ENCODE measurements around the gene MYCT1. TPM values are rescaled to one million over a fixed set of nuclear protein-coding genes. Genes with fewer than 3 reads are reported as not detected.

Gene MYCT1
- total RNA-seq, 1 donor from 2014 or later, result 0.61 TPM

GRCh38 chr6:152673236-152673635, 24.5 kb upstream of the MYCT1 start:
- H3K9me3 Mint-ChIP-seq (ENCODE audit: unreplicated experiment), result peaks cover 2% of the 10 kb centered on the region
- no peaks in the 10 kb centered on the region for H3K27me3 Mint-ChIP-seq (ENCODE audit: low read depth, unreplicated experiment)
- H3K27ac Mint-ChIP-seq (ENCODE audit: unreplicated experiment), result no peak overlapping the region
- H3K4me3 Mint-ChIP-seq (ENCODE audit: unreplicated experiment), result no peak overlapping the region
- Histone ChIP-seq H3K27ac (ENCODE audit: low read depth, low read length) (no peak overlapping the region), H3K9me3 (ENCODE audit: insufficient read depth, low read depth, low read length) (no peaks in the 10 kb centered on the region), H2AFZ (ENCODE audit: low read depth, low read length) (no peak overlapping the region), H3K36me3 (ENCODE audit: insufficient read depth, low read length) (no peaks in the 10 kb centered on the region), H3K27me3 (ENCODE audit: insufficient read depth, low read length) (no peaks in the 10 kb centered on the region), H3K4me1 (ENCODE audit: insufficient read depth, low read length) (no peaks in the 10 kb centered on the region), H3K4me3 (ENCODE audit: insufficient read depth, low read depth, low read length) (no peak overlapping the region), H3K79me2 (ENCODE audit: insufficient read depth, low read length) (no peaks in the 10 kb centered on the region), H4K20me1 (ENCODE audit: insufficient read depth, low read length) (no peaks in the 10 kb centered on the region), H3K9ac (ENCODE audit: low read length) (no peak overlapping the region), H3K4me2 (ENCODE audit: low read length) (no peak overlapping the region)
- no peaks in the 10 kb centered on the region for H3K36me3 Mint-ChIP-seq (ENCODE audit: low read depth, unreplicated experiment)
- FAIRE-seq (no peak), DNase-seq (ENCODE audit: low read depth) (no peak)
- H3K4me1 Mint-ChIP-seq (ENCODE audit: low read depth, unreplicated experiment), result peaks cover 5% of the 10 kb centered on the region
- TF ChIP-seq EZH2 (IDR thresholded peaks at IDR 0.05; ENCODE audit: insufficient read depth, low read length), result no peak
- TF ChIP-seq CTCF (IDR thresholded peaks at IDR 0.05; ENCODE audit: insufficient read depth, low read depth, low read length), result no peak

- peaks cover 2% of the 10 kb centered on the region for H3K9me3 Mint-ChIP-seq (ENCODE audit: unreplicated experiment)
- no peak overlapping the region for H3K4me3 Mint-ChIP-seq (ENCODE audit: unreplicated experiment)
- H3K4me1 Mint-ChIP-seq (ENCODE audit: low read depth, unreplicated experiment), result no peaks in the 10 kb centered on the region
- H3K27ac ChIP-seq (ENCODE audit: low read depth, low read length), result no peak overlapping the region
- no peaks in the 10 kb centered on the region for H4K20me1 ChIP-seq (ENCODE audit: insufficient read depth, low read length)
- H3K9ac ChIP-seq (ENCODE audit: low read length), result no peak overlapping the region
- no peaks in the 10 kb centered on the region for H3K36me3 ChIP-seq (ENCODE audit: insufficient read depth, low read length)
- no peaks in the 10 kb centered on the region for H3K27me3 Mint-ChIP-seq (ENCODE audit: low read depth, unreplicated experiment)
- H3K36me3 Mint-ChIP-seq (ENCODE audit: low read depth, unreplicated experiment), result no peaks in the 10 kb centered on the region
- TF ChIP-seq CTCF (IDR thresholded peaks at IDR 0.05; ENCODE audit: insufficient read depth, low read depth, low read length) (no peak), EZH2 (IDR thresholded peaks at IDR 0.05; ENCODE audit: insufficient read depth, low read length) (no peak)
- no peak overlapping the region for H2AFZ ChIP-seq (ENCODE audit: low read depth, low read length)
- H3K79me2 ChIP-seq (ENCODE audit: insufficient read depth, low read length), result no peaks in the 10 kb centered on the region
- no peak overlapping the region for H3K27ac Mint-ChIP-seq (ENCODE audit: unreplicated experiment)
- no peaks in the 10 kb centered on the region for H3K27me3 ChIP-seq (ENCODE audit: insufficient read depth, low read length)
- FAIRE-seq, result no peak
- no peaks in the 10 kb centered on the region for H3K9me3 ChIP-seq (ENCODE audit: insufficient read depth, low read depth, low read length)
- no peak overlapping the region for H3K4me2 ChIP-seq (ENCODE audit: low read length)
- DNase-seq (ENCODE audit: low read depth), result no peak
- no peak overlapping the region for H3K4me3 ChIP-seq (ENCODE audit: insufficient read depth, low read depth, low read length)
- no peaks in the 10 kb centered on the region for H3K4me1 ChIP-seq (ENCODE audit: insufficient read depth, low read length)
These were observed 17.5 kb upstream of the MYCT1 start for GRCh38 chr6:152680151-152680550.

- H4K20me1 ChIP-seq (ENCODE audit: insufficient read depth, low read length), result no peaks in the 10 kb centered on the region
- Mint-ChIP-seq H3K36me3 (ENCODE audit: low read depth, unreplicated experiment) (no peaks in the 10 kb centered on the region), H3K4me1 (ENCODE audit: low read depth, unreplicated experiment) (no peaks in the 10 kb centered on the region), H3K27ac (ENCODE audit: unreplicated experiment) (no peak overlapping the region), H3K27me3 (ENCODE audit: low read depth, unreplicated experiment) (no peaks in the 10 kb centered on the region), H3K9me3 (ENCODE audit: unreplicated experiment) (no peaks in the 10 kb centered on the region), H3K4me3 (ENCODE audit: unreplicated experiment) (no peak overlapping the region)
- TF ChIP-seq EZH2 (IDR thresholded peaks at IDR 0.05; ENCODE audit: insufficient read depth, low read length) (no peak), CTCF (IDR thresholded peaks at IDR 0.05; ENCODE audit: insufficient read depth, low read depth, low read length) (no peak)
- H3K9me3 ChIP-seq (ENCODE audit: insufficient read depth, low read depth, low read length), result no peaks in the 10 kb centered on the region
- no peak for DNase-seq (ENCODE audit: low read depth)
- H2AFZ ChIP-seq (ENCODE audit: low read depth, low read length), result no peak overlapping the region
- no peak for FAIRE-seq
- H3K36me3 ChIP-seq (ENCODE audit: insufficient read depth, low read length), result no peaks in the 10 kb centered on the region
- no peaks in the 10 kb centered on the region for H3K4me1 ChIP-seq (ENCODE audit: insufficient read depth, low read length)
- no peak overlapping the region for H3K9ac ChIP-seq (ENCODE audit: low read length)
- H3K4me3 ChIP-seq (ENCODE audit: insufficient read depth, low read depth, low read length), result no peak overlapping the region
- H3K27me3 ChIP-seq (ENCODE audit: insufficient read depth, low read length), result no peaks in the 10 kb centered on the region
- H3K79me2 ChIP-seq (ENCODE audit: insufficient read depth, low read length), result no peaks in the 10 kb centered on the region
- H3K27ac ChIP-seq (ENCODE audit: low read depth, low read length), result no peak overlapping the region
- no peak overlapping the region for H3K4me2 ChIP-seq (ENCODE audit: low read length)
These were observed 16.7 kb upstream of the MYCT1 start for GRCh38 chr6:152680879-152681517.

All from astrocyte (in vitro differentiated cells and primary cell).